GM21737 (cell line): ENCODE data around the gene NAGK.
"Not testable (repeated sequence)": the region's sequence is repeated elsewhere in the genome, so short reads cannot be mapped to it uniquely, and the experiment has no call there.

ENCODE experiments used
- ATAC-seq: cut with Tn5 transposase; IDR thresholded peaks from one replicate; pipeline ENCODE4 v1.9.1; 2021; ENCODE audit warnings: mild to moderate bottlenecking, moderate library complexity; ENCODE audit not compliant: unreplicated experiment

Gene NAGK

GRCh38 chr2:71067567-71068217 lies 756 bp upstream of the NAGK start:
- no peak for ATAC-seq

GRCh38 chr2:71069376-71069775 lies 928 bp downstream of the NAGK start:
- ATAC-seq = no peak

- ATAC-seq = no peak
Observed at GRCh38 chr2:71070294-71071093, 2.0 kb downstream of the NAGK start.

- ATAC-seq = peak; percentile 40
Observed at GRCh38 chr2:71071681-71072398, 3.4 kb downstream of the NAGK start.

GRCh38 chr2:71072492-71072891 lies 4.0 kb downstream of the NAGK start:
- no peak for ATAC-seq

- no peak for ATAC-seq
Observed at GRCh38 chr2:71073475-71073874, 5.0 kb downstream of the NAGK start.

GRCh38 chr2:71074893-71075395 lies 6.5 kb downstream of the NAGK start:
- ATAC-seq = no peak

- no peak for ATAC-seq
Observed at GRCh38 chr2:71078624-71079023, 10.2 kb downstream of the NAGK start.

- no peak for ATAC-seq
Observed at GRCh38 chr2:71082402-71083252, 14.2 kb downstream of the NAGK start.

GRCh38 chr2:71083297-71083696 lies 14.8 kb downstream of the NAGK start:
- ATAC-seq = not testable (repeated sequence)

- ATAC-seq = not testable (repeated sequence)
Observed at GRCh38 chr2:71083752-71084312, 15.4 kb downstream of the NAGK start.

GRCh38 chr2:71085325-71086003 lies 17.0 kb downstream of the NAGK start:
- not testable (repeated sequence) for ATAC-seq

GRCh38 chr2:71089475-71089874 lies 21.0 kb downstream of the NAGK start:
- ATAC-seq = not testable (repeated sequence)

GRCh38 chr2:71091808-71092207 lies 23.4 kb downstream of the NAGK start:
- not testable (repeated sequence) for ATAC-seq

- not testable (repeated sequence) for ATAC-seq
Observed at GRCh38 chr2:71092491-71093260, 24.2 kb downstream of the NAGK start.

GRCh38 chr2:71100195-71100964 lies 31.9 kb downstream of the NAGK start:
- ATAC-seq = no peak

- ATAC-seq = no peak
Observed at GRCh38 chr2:71101656-71102055, 33.2 kb downstream of the NAGK start.
